Activated CD8-positive, alpha-beta T cell treated with anti-CD3 and anti-CD28 coated beads for 36 hours (primary cell): Measurements from ENCODE around the gene SBNO2. TPM values are rescaled to one million over a fixed set of nuclear protein-coding genes. Genes with fewer than 3 reads are reported as not detected.

Experiments
- ATAC-seq: fragments of 200-7000 bp; cut with Tn5 transposase; one replicate; pipeline ENCODE4 v1.10.0; 2021; ENCODE audit warnings: mild to moderate bottlenecking, moderate library complexity
- CTCF ChIA-PET: fragments of 350-600 bp; sonication (Branson Sonifier 250); formaldehyde crosslinking; loops from one replicate; lab custom pipeline; 2021; ENCODE audit warnings: antibody characterized with exemption; lab: Charles Lee
- POLR2A ChIA-PET: fragments of 350-600 bp; sonication (Branson Sonifier 250); formaldehyde crosslinking; loops from one replicate; lab custom pipeline; 2021; ENCODE audit warnings: antibody characterized with exemption; lab: Charles Lee
- DNase-seq: peaks from one replicate; pipeline ENCODE4 v3.0.0-alpha.2; 2020
- H3K27ac Mint-ChIP-seq: one replicate; pipeline ENCODE4 v1.8.0; 2021; ENCODE audit warnings: mild to moderate bottlenecking, mixed read lengths
- H3K27me3 Mint-ChIP-seq: one replicate; pipeline ENCODE4 v1.8.0; 2021; ENCODE audit warnings: mixed read lengths
- H3K36me3 Mint-ChIP-seq: one replicate; pipeline ENCODE4 v1.8.0; 2021; ENCODE audit warnings: low read depth, mixed read lengths
- H3K4me1 Mint-ChIP-seq: one replicate; pipeline ENCODE4 v1.8.0; 2021; ENCODE audit warnings: low read depth, mixed read lengths
- H3K4me3 Mint-ChIP-seq: one replicate; pipeline ENCODE4 v1.8.0; 2021; ENCODE audit warnings: mild to moderate bottlenecking, moderate library complexity, mixed read lengths
- H3K9me3 Mint-ChIP-seq: one replicate; pipeline ENCODE4 v1.8.0; 2021; ENCODE audit warnings: mixed read lengths
- CTCF ChIP-seq: fragments of 200-600 bp; IDR thresholded peaks from one replicate; pipeline ENCODE4 v1.8.0; 2022; ENCODE audit warnings: antibody characterized with exemption, mild to moderate bottlenecking
- intact Hi-C: fragments of 100-400 bp; cut with micrococcal nuclease; formaldehyde crosslinking; loops from one replicate; pipeline ENCODE4 v1.10.0; 2022
- total RNA-seq, 2 experiments: library from RNA; stranded (reverse); gene quantifications; one replicate each; pipeline ENCODE4 v1.2.3, GENCODE V29; 2021

The SBNO2 gene
- total RNA-seq, 2 experiments from 2014 or later, result 41.7 to 42.0 TPM

- intact Hi-C loops, result no loop called here
- POLR2A ChIA-PET, result interaction anchor here (0.6 to 4.7 kb wide), 10 partner anchors 11 to 39 kb away, joined by 3 to 26 read pairs (median 4); partner anchors contain the start of genes ABCA7 and CNN2
- DNase-seq (peak; percentile 76), ATAC-seq (peak; percentile 25)
- Mint-ChIP-seq H3K27me3 (no peaks in the 10 kb centered on the region), H3K4me3 (peak overlapping the region; percentile 9), H3K4me1 (peaks cover 32% of the 10 kb centered on the region), H3K9me3 (peaks cover 1% of the 10 kb centered on the region), H3K36me3 (peaks cover 16% of the 10 kb centered on the region), H3K27ac (no peak overlapping the region)
- TF ChIP-seq CTCF, result peak; percentile 83
- CTCF ChIA-PET, result interaction anchor here (0.7 to 4.4 kb wide), 20 partner anchors 8 to 179 kb away, joined by 3 to 22 read pairs (median 4); partner anchors contain the start of gene ABCA7
Observed at GRCh38 chr19:1064661-1065605, 109.1 kb downstream of the SBNO2 start.

GRCh38 chr19:1063909-1064660, 110.0 kb downstream of the SBNO2 start:
- no peak overlapping the region for H3K27ac Mint-ChIP-seq
- H3K27me3 Mint-ChIP-seq, result no peaks in the 10 kb centered on the region
- no peak overlapping the region for H3K4me3 Mint-ChIP-seq
- CTCF ChIA-PET, result interaction anchor here (0.7 to 4.4 kb wide), 16 partner anchors 9 to 130 kb away, joined by 3 to 22 read pairs (median 4); partner anchors contain the start of gene ABCA7
- intact Hi-C loops, result no loop called here
- DNase-seq, result no peak
- peaks cover 29% of the 10 kb centered on the region for H3K4me1 Mint-ChIP-seq
- peaks cover 1% of the 10 kb centered on the region for H3K9me3 Mint-ChIP-seq
- H3K36me3 Mint-ChIP-seq, result peaks cover 13% of the 10 kb centered on the region
- POLR2A ChIA-PET, result interaction anchor here (0.6 to 4.7 kb wide), 9 partner anchors 10 to 39 kb away, joined by 3 to 26 read pairs (median 4); partner anchors contain the start of genes ABCA7 and CNN2
- TF ChIP-seq CTCF, result no peak
- ATAC-seq, result no peak

- ChIA-PET POLR2A (no interaction called here), CTCF (interaction anchor here (1.0 kb wide), 1 partner anchor 20 kb away, joined by 3 read pairs; no protein-coding TSS in a partner anchor)
- H3K4me1 Mint-ChIP-seq, result peaks cover 28% of the 10 kb centered on the region
- no peak for TF ChIP-seq CTCF
- no peak overlapping the region for H3K27ac Mint-ChIP-seq
- H3K9me3 Mint-ChIP-seq, result peaks cover 1% of the 10 kb centered on the region
- ATAC-seq (peak; percentile 25), DNase-seq (peak; percentile 83)
- peaks cover 10% of the 10 kb centered on the region for H3K36me3 Mint-ChIP-seq
- intact Hi-C loops, result no loop called here
- H3K4me3 Mint-ChIP-seq, result no peak overlapping the region
- H3K27me3 Mint-ChIP-seq, result no peaks in the 10 kb centered on the region
Observed at GRCh38 chr19:1063030-1063908, 110.8 kb downstream of the SBNO2 start.

GRCh38 chr19:1062387-1063029, 111.6 kb downstream of the SBNO2 start:
- Mint-ChIP-seq H3K27ac (no peak overlapping the region), H3K4me1 (peaks cover 33% of the 10 kb centered on the region), H3K27me3 (no peaks in the 10 kb centered on the region), H3K9me3 (peaks cover 5% of the 10 kb centered on the region), H3K36me3 (peaks cover 12% of the 10 kb centered on the region), H3K4me3 (no peak overlapping the region)
- ChIA-PET CTCF (interaction anchor here (1.0 kb wide), 1 partner anchor 20 kb away, joined by 3 read pairs; no protein-coding TSS in a partner anchor), POLR2A (no interaction called here)
- intact Hi-C loops, result no loop called here
- ATAC-seq (peak; percentile 22), DNase-seq (no peak)
- no peak for TF ChIP-seq CTCF
